ENCODE results near the gene TAS2R42.

DNA sequence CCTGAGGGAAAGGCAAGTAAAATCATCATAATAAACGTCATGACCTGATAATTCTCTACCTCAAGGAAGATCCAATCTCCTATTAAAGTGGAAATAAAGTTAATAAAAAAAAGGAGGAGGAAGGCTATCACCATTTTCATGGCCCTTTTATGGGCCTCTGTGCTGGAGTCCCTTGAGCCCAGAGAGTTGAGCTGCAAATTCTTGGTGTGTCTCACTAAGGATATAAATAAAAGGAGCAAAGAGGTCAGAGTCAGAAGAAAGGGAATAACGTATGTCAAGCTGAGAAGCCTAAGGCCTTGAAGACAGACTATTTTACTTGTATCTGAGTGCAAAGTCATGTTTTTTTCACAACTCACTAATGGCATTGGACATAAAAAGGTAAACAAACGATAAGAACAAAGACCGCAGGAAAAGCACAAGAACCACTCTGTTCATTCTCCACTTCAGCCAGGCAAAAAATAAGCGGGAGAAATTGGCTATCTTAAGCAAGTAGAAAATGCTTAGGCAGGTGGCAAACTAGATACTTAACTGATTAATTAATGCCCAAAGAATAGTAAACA lies 27.8 kb downstream of the TAS2R42 start:
- TF ChIP-seq CTCF (IDR thresholded peaks at IDR 0.05) (no peak), POLR2A (IDR thresholded peaks at IDR 0.05; ENCODE audit: low read depth) (no peak), EP300 (IDR thresholded peaks at IDR 0.05) (no peak)

Measured in esophagus muscularis mucosa (tissue), 4 donors.